K562 (cell line): Measurements from ENCODE around the gene DAZAP1.

Experiments used
- CTCF ChIP-seq, 3 experiments: IDR thresholded peaks in 2 of 3; conservative IDR thresholded peaks in 1 of 3; 2 replicates each; pipeline ENCODE4 v1.5.1; 2011 to 2012; ENCODE audit warnings: low read length in 3 of 3, mild to moderate bottlenecking in 3 of 3, control low read depth in 2 of 3, improper control_type of control experiment in 1 of 3, inconsistent platforms in 1 of 3, low read depth in 1 of 3, mixed read lengths in 1 of 3, moderate library complexity in 1 of 3; ENCODE audit not compliant: insufficient read depth in 2 of 3
- ELF1 ChIP-seq: fragments of 200-800 bp; sonication (Bioruptor generic); IDR thresholded peaks from 2 replicates; pipeline ENCODE4 v1.6.1; 2016; ENCODE audit warnings: missing genetic modification characterization, missing compliant biosample characterization
- EZH2 ChIP-seq: IDR thresholded peaks from 2 replicates; pipeline ENCODE4 v1.6.1; 2012; ENCODE audit warnings: low read depth, mild to moderate bottlenecking, inconsistent platforms, low read length, borderline replicate concordance
- KHSRP ChIP-seq: fragments of 450-650 bp; IDR thresholded peaks from 2 replicates; pipeline ENCODE4 v1.6.1; 2017
- NCOA4 ChIP-seq: fragments of 450-650 bp; IDR thresholded peaks from 2 replicates; pipeline ENCODE4 v1.6.1; 2018; ENCODE audit warnings: mild to moderate bottlenecking; ENCODE audit not compliant: partially characterized antibody
- NFATC3 ChIP-seq: fragments of 450-650 bp; IDR thresholded peaks from 2 replicates; pipeline ENCODE4 v1.6.1; 2017; ENCODE audit warnings: mild to moderate bottlenecking
- POLR2AphosphoS2 ChIP-seq: IDR thresholded peaks from 2 replicates; pipeline ENCODE4 v1.6.1; 2012; ENCODE audit warnings: low read length, improper control_type of control experiment
- SRF ChIP-seq, 2 experiments: fragments of 250-450, 450-650 bp in 1 of 2; sonication (Bioruptor Pico) in 1 of 2; sonication (generic) in 1 of 2; formaldehyde crosslinking; IDR thresholded peaks; 2 replicates each; pipeline versions ENCODE4 v1.5.0 to v1.5.1; 2020 to 2022; ENCODE audit warnings: mild to moderate bottlenecking in 1 of 2, missing genetic modification reagents in 1 of 2
- TCF7 ChIP-seq: sonication (generic); IDR thresholded peaks from 2 replicates; pipeline ENCODE4 v1.6.1; 2016; ENCODE audit warnings: antibody characterized with exemption, borderline replicate concordance
- TRIM25 ChIP-seq: fragments of 450-650 bp; IDR thresholded peaks from 2 replicates; pipeline ENCODE4 v1.7.0; 2016; ENCODE audit warnings: borderline replicate concordance
- ZFP91 ChIP-seq: sonication (generic); formaldehyde crosslinking; IDR thresholded peaks from 2 replicates; pipeline ENCODE4 v1.8.0; 2022; ENCODE audit warnings: mild to moderate bottlenecking, missing genetic modification reagents
- ZNF121 ChIP-seq: sonication (generic); formaldehyde crosslinking; conservative IDR thresholded peaks from 2 replicates; pipeline ENCODE4 v1.8.0; 2022; ENCODE audit warnings: missing genetic modification reagents
- TF ChIP-seq, protein P1 (sequence below): fragments of 450-650 bp; IDR thresholded peaks from 2 replicates; pipeline ENCODE4 v1.6.1; 2018; ENCODE audit not compliant: partially characterized antibody

- TF ChIP-seq SRF (CRISPR knock-in tag; IDR thresholded peaks at IDR 0.05) (no peak), ELF1 (tag) (no peak), ZFP91 (CRISPR knock-in tag) (no peak), KHSRP (no peak), NCOA4 (no peak), TCF7 (no peak), NFATC3 (no peak), CTCF (IDR thresholded peaks at IDR 0.05 in 2 of 3, conservative IDR thresholded peaks at IDR 0.05 in 1 of 3; ENCODE audit: insufficient read depth in 2 of 3, low read depth in 1 of 3, low read length in 3 of 3) (no peak), POLR2AphosphoS2 (no peak), EZH2 (no peak), TRIM25 (no peak), ZNF121 (CRISPR knock-in tag) (no peak)
- TF ChIP-seq, protein P1, sequence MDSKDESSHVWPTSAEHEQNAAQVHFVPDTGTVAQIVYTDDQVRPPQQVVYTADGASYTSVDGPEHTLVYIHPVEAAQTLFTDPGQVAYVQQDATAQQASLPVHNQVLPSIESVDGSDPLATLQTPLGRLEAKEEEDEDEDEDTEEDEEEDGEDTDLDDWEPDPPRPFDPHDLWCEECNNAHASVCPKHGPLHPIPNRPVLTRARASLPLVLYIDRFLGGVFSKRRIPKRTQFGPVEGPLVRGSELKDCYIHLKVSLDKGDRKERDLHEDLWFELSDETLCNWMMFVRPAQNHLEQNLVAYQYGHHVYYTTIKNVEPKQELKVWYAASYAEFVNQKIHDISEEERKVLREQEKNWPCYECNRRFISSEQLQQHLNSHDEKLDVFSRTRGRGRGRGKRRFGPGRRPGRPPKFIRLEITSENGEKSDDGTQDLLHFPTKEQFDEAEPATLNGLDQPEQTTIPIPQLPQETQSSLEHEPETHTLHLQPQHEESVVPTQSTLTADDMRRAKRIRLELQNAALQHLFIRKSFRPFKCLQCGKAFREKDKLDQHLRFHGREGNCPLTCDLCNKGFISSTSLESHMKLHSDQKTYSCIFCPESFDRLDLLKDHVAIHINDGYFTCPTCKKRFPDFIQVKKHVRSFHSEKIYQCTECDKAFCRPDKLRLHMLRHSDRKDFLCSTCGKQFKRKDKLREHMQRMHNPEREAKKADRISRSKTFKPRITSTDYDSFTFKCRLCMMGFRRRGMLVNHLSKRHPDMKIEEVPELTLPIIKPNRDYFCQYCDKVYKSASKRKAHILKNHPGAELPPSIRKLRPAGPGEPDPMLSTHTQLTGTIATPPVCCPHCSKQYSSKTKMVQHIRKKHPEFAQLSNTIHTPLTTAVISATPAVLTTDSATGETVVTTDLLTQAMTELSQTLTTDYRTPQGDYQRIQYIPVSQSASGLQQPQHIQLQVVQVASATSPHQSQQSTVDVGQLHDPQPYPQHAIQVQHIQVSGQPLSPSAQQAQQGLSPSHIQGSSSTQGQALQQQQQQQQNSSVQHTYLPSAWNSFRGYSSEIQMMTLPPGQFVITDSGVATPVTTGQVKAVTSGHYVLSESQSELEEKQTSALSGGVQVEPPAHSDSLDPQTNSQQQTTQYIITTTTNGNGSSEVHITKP: no peak
These were observed 36.6 kb upstream of the DAZAP1 start for GRCh38 chr19:1370579-1371361.
